ENCODE results near the gene RPL10A.

GRCh38 chr6:35506536-35506935, 38.3 kb downstream of the RPL10A start:
- no peak for TF ChIP-seq EZH2 (IDR thresholded peaks at IDR 0.05; ENCODE audit: low read length)
- TF ChIP-seq CTCF (optimal IDR thresholded peaks at IDR 0.05 in 1 of 3, IDR thresholded peaks at IDR 0.05 in 1 of 3, conservative IDR thresholded peaks at IDR 0.05 in 1 of 3; ENCODE audit: extremely low read depth in 1 of 3, insufficient read depth in 2 of 3, low read length in 3 of 3) = no peak
